Retinal pigment epithelial cell (primary cell): ENCODE data around the gene DOCK2.

Source experiments
- DNase-seq: peaks from one replicate; pipeline ENCODE4 v3.0.0-alpha.2; 2010; ENCODE audit warnings: low read depth
- H3K4me3 ChIP-seq: 2 replicates; pipeline ENCODE4 v1.5.1; 2011; ENCODE audit warnings: mild to moderate bottlenecking, low read length, control low read depth, moderate library complexity
- CTCF ChIP-seq: conservative IDR thresholded peaks from 2 replicates; pipeline ENCODE4 v1.5.1; 2011; ENCODE audit warnings: low read depth, low read length, control low read depth, inconsistent platforms

The DOCK2 gene

DNA sequence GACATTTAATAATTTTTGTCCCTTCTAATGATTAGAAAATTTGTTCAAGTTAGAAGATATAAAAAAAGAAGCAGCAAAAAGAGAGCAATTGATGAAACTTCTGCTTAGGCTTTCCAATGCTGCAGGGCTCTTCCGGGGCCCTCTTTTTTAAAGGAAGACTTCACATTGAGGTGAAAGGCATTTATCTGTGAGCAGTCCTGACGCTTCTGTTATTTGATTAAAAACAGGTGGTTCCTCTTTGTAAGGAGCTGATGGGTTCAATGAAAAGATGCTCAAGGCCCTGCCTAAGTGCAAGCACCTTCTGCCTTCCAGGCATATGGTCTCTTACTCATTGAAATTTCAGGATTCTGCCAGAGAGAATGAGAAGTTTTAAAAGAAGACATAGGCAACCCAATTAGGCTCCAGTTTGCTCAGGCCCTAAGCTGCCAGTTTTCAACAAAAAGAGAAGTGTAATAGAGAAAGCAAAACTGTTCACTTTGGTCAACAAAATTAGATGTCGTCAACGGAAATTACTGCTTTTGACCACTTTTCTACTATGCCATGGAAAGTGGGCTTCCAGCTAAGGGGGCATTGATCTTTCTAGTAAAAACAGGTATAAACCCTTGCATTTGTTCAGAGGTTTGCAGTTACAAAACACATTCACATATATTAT lies 243.1 kb downstream of the DOCK2 start:
- DNase-seq: no peak
- no peak overlapping the region for H3K4me3 ChIP-seq
- TF ChIP-seq CTCF: no peak

DNA sequence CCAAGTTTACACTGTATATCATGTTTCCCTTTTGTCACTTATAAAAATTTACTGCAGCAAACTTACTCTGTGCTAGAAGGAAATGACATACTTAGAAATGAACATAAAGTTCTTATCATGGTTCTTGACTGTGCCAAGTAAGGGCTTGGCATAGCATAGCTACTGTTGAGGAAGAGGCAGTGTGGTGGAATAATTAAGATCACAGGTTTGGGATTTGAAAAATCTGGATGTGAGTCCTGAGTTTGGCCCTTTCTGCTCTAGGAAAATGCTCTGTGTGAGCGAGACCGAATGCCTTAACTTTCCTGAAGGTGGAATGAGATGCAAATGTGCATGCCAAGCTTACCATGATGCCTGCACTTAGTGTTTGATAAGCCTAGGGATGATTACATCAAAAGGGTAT lies 243.7 kb downstream of the DOCK2 start:
- no peak for TF ChIP-seq CTCF
- peak; percentile 69 for DNase-seq

GRCh38 chr5:169881702-169882303 lies 244.7 kb downstream of the DOCK2 start:
- H3K4me3 ChIP-seq: no peak overlapping the region
- TF ChIP-seq CTCF: no peak
- DNase-seq: no peak

More for the DNA sequence above, 243.7 kb downstream of the DOCK2 start:
- H3K4me3 ChIP-seq: no peak overlapping the region

DNA sequence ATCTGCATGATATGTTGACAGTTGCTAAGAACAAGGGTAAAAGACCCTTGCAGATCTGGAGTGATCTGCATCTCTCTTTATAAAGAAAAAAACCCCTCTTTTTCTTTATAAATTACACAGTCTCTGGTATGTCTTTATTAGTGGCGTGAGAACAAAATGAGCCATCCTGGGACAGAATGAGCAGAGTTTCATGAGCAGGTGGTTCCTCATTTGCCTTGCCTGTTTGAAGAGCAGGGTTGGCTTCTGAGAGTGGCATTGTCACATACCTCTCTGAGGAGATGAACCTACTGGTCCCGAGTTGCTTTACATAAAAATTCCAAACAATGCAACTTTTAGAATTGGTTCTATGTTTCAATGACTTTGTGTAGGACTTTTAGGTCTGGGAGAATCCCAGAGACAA lies 249.0 kb downstream of the DOCK2 start:
- no peak for TF ChIP-seq CTCF
- no peak overlapping the region for H3K4me3 ChIP-seq
- DNase-seq: no peak

GRCh38 chr5:169886677-169887076 lies 249.6 kb downstream of the DOCK2 start:
- DNase-seq: no peak
- TF ChIP-seq CTCF: no peak
- H3K4me3 ChIP-seq: no peak overlapping the region

DNA sequence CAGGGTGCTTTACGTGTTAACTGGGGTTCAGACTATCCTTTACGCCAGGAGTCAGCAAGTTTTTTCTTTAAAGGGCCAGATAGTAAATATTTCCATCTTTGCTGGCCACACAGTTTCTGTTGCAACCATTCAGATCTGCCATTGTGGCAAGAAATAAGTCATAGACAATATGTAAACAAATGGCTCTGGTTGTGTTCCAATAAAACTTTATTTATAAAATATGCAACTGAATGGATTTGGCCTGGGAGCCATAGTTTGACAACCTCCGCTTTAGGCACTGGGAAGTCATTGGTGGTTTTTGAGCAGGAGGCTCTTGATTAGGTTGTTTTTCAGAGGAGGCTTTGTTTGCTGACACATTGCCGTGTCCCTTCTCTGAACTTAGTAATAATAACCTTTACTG lies 252.5 kb downstream of the DOCK2 start:
- no peak for TF ChIP-seq CTCF
- no peak for DNase-seq
- no peak overlapping the region for H3K4me3 ChIP-seq

- TF ChIP-seq CTCF: no peak
- no peak overlapping the region for H3K4me3 ChIP-seq
These were observed 255.9 kb downstream of the DOCK2 start for GRCh38 chr5:169893010-169893409.

More at GRCh38 chr5:169893010-169893409, 255.9 kb downstream of the DOCK2 start:
- no peak for DNase-seq
